ENCODE results near the gene TRAPPC6A.
A peak's percentile ranks its signal among the peaks of the same experiment; 100 is the strongest.

Gene TRAPPC6A, protein sequence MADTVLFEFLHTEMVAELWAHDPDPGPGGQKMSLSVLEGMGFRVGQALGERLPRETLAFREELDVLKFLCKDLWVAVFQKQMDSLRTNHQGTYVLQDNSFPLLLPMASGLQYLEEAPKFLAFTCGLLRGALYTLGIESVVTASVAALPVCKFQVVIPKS

DNA sequence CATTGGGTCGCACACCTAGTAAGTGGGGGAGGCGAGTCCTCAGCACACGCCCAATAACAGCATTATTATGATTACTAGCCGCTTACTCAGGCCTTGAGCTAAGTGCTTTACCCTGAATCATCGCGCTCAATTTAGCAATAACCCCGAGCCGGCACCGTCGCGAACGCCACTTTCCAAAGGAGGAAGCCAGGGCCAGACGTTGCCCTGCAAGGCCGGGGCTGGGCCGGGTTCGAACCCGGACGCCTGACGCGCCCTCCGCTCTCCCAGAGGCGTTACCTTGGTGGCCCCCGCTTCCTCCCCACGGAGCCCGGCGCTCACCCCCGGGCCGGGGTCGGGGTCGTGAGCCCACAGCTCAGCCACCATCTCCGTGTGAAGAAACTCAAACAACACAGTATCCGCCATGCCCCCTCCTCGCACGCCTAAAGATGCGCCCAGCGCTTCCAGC is at the start of gene TRAPPC6A:
Gene TRAPPC6A, minus strand, starts transcription at position 421 of the 445 bp plus-strand sequence. Its CDS starts 19 bp downstream, at position 402.
- H3K9me3 ChIP-seq, result no peaks in the 10 kb centered on the region
- no peak for DNase-seq
- intact Hi-C loops (cut with DNase I; ENCODE audit: low total_unique reads), result no loop called here
- no peak for TF ChIP-seq CTCF (IDR thresholded peaks at IDR 0.05)
- peaks cover 0 to 36% (median 29%) of the 10 kb centered on the region in 4 donors for H3K4me1 ChIP-seq
- peak within 1 kb of the TSS; percentile 73 to 81 for H3K4me3 ChIP-seq
- H3K36me3 ChIP-seq, result peaks cover 5 to 18% (median 7%) of the 10 kb centered on the region in 3 donors
- peak within 1 kb of the TSS; percentile 91 to 99 for H3K27ac ChIP-seq
- no peaks in the 10 kb centered on the region for H3K27me3 ChIP-seq

DNA sequence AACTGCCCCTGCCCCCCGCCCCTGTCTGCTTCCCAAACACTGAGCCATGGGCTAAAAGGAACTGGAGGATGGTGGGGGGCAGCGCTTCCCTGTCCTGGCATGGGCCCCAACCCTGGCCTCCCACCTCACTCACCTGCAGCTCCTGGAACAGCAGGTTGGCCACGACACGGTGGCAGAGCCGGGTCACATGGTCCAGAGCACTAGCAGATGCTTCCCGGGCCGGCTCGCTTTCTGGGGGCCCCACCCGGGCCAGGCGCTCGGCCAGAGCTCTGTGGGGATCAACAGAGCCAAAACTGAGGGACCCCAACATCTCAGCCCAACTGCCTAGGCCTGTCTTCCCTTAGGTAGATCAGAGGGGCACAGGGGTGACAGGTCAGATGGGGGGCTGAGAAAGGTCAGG is 46.6 kb upstream of the TRAPPC6A start:
- Histone ChIP-seq H3K27me3 (peaks cover 0 to 45% of the 10 kb centered on the region in 2 donors), H3K4me3 (no peak overlapping the region), H3K27ac (no peak overlapping the region), H3K9me3 (no peaks in the 10 kb centered on the region), H3K4me1 (no peaks in the 10 kb centered on the region), H3K36me3 (no peaks in the 10 kb centered on the region)
- no peak for TF ChIP-seq CTCF (IDR thresholded peaks at IDR 0.05)
- DNase-seq, result no peak
- intact Hi-C loops (cut with DNase I; ENCODE audit: low total_unique reads), result no loop called here

GRCh38 chr19:45223879-45224278 is 45.8 kb upstream of the TRAPPC6A start:
- no peaks in the 10 kb centered on the region for H3K4me1 ChIP-seq
- H3K36me3 ChIP-seq, result no peaks in the 10 kb centered on the region
- no peak for DNase-seq
- intact Hi-C loops (cut with DNase I; ENCODE audit: low total_unique reads), result no loop called here
- peaks cover 0 to 48% of the 10 kb centered on the region in 2 donors for H3K27me3 ChIP-seq
- no peak overlapping the region for H3K4me3 ChIP-seq
- no peak for TF ChIP-seq CTCF (IDR thresholded peaks at IDR 0.05)
- H3K27ac ChIP-seq, result no peak overlapping the region
- H3K9me3 ChIP-seq, result no peaks in the 10 kb centered on the region

GRCh38 chr19:45222724-45223123 is 44.7 kb upstream of the TRAPPC6A start:
- Histone ChIP-seq H3K36me3 (no peaks in the 10 kb centered on the region), H3K4me3 (no peak overlapping the region), H3K9me3 (no peaks in the 10 kb centered on the region), H3K27me3 (peaks cover 0 to 56% of the 10 kb centered on the region in 2 donors), H3K27ac (no peak overlapping the region), H3K4me1 (peaks cover 0 to 3% (median 1%) of the 10 kb centered on the region in 4 donors)
- no peak for TF ChIP-seq CTCF (IDR thresholded peaks at IDR 0.05)
- intact Hi-C loops (cut with DNase I; ENCODE audit: low total_unique reads), result no loop called here
- no peak for DNase-seq

DNA sequence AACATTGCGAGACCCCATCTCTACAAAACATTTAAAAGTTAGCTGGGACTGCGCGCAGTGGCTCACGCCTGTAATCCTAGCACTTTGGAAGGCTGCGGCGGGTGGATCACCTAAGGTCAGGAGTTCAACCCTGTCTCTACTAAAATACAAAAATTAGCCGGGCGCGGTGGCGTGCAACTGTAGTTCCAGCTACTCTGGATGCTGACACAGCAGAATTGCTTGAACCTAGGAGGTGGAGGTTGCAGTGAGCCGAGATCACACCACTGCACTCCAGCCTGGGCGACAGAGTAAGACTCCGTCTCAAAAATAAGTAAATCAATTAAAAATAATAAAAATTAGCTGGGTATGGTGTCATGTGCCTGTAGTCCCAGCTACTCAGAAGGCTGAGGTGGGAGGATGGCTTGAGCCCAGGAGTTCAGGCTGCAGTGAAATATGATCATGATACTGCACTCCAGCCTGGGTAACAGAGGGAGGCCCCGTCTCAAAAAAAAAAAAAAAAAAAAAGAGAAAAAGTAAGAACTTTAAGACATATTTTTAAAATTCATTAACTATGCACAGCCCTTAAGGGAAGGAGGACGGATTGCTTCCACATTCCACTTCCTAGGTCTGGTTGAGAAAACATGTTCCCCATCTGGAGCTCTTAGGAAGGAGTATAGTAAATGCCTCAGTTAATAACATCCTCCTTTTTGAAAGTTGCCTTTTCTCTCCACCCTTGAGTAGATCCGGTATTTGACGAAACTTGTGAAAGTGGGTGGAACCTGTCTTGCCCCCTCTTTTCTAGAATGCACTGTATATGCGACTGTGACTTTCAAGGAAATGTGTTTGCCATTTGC is 41.1 kb upstream of the TRAPPC6A start:
- Histone ChIP-seq H3K9me3 (no peaks in the 10 kb centered on the region), H3K27me3 (peaks cover 0 to 75% of the 10 kb centered on the region in 2 donors), H3K36me3 (no peaks in the 10 kb centered on the region), H3K4me1 (peaks cover 0 to 24% (median 16%) of the 10 kb centered on the region in 4 donors), H3K27ac (no peak overlapping the region), H3K4me3 (no peak overlapping the region)
- no peak for DNase-seq
- TF ChIP-seq CTCF (IDR thresholded peaks at IDR 0.05), result no peak
- intact Hi-C loops (cut with DNase I; ENCODE audit: low total_unique reads), result no loop called here
